K562 (cell line): ENCODE data around the gene TPCN1.

Experiments
- CBX5 ChIP-seq: IDR thresholded peaks from 2 replicates; pipeline ENCODE4 v1.6.1; 2014; ENCODE audit warnings: low read depth, borderline replicate concordance
- CCAR2 ChIP-seq: fragments of 200-400 bp; formaldehyde crosslinking; IDR thresholded peaks from 2 replicates; pipeline ENCODE4 v1.6.1; 2017; ENCODE audit warnings: mild to moderate bottlenecking, low read depth, low read length
- MAZ ChIP-seq, 2 experiments: fragments of 450-650 bp in 1 of 2; sonication (generic) in 1 of 2; formaldehyde crosslinking; IDR thresholded peaks in 1 of 2; conservative IDR thresholded peaks in 1 of 2; 2 replicates each; pipeline versions ENCODE4 v1.4.0 to v1.5.0; 2020; ENCODE audit warnings: mild to moderate bottlenecking in 1 of 2, missing genetic modification reagents in 1 of 2
- NFE2L1 ChIP-seq: fragments of 450-650 bp; IDR thresholded peaks from 2 replicates; pipeline ENCODE4 v1.6.1; 2016; ENCODE audit warnings: missing genetic modification characterization, low read depth, mild to moderate bottlenecking, missing compliant biosample characterization, moderate library complexity, borderline replicate concordance
- SMARCC2 ChIP-seq: fragments of 450-650 bp; IDR thresholded peaks from 2 replicates; pipeline ENCODE4 v1.6.1; 2017; ENCODE audit warnings: antibody characterized with exemption, moderate library complexity, mild to moderate bottlenecking, low read depth
- ZEB2 ChIP-seq: fragments of 450-650 bp; IDR thresholded peaks from 2 replicates; pipeline ENCODE4 v1.6.1; 2016
- ZKSCAN1 ChIP-seq: fragments of 150-350 bp; IDR thresholded peaks from 2 replicates; pipeline ENCODE4 v1.6.1; 2016; ENCODE audit warnings: low read depth, low read length
- TF ChIP-seq, protein P1 (sequence below): sonication (generic); formaldehyde crosslinking; IDR thresholded peaks from 2 replicates; pipeline ENCODE4 v1.5.0; 2020; ENCODE audit warnings: missing genetic modification reagents
- TF ChIP-seq, protein P2 (sequence below), 3 experiments: IDR thresholded peaks in 2 of 3; conservative IDR thresholded peaks in 1 of 3; 2 replicates each; pipeline ENCODE4 v1.5.1; 2011 to 2012; ENCODE audit warnings: low read length in 3 of 3, mild to moderate bottlenecking in 3 of 3, control low read depth in 2 of 3, improper control_type of control experiment in 1 of 3, inconsistent platforms in 1 of 3, low read depth in 1 of 3, mixed read lengths in 1 of 3, moderate library complexity in 1 of 3; ENCODE audit not compliant: insufficient read depth in 2 of 3
- TF ChIP-seq, protein P3 (sequence below): fragments of 450-650 bp; IDR thresholded peaks from 2 replicates; pipeline ENCODE4 v1.6.1; 2016

DNA sequence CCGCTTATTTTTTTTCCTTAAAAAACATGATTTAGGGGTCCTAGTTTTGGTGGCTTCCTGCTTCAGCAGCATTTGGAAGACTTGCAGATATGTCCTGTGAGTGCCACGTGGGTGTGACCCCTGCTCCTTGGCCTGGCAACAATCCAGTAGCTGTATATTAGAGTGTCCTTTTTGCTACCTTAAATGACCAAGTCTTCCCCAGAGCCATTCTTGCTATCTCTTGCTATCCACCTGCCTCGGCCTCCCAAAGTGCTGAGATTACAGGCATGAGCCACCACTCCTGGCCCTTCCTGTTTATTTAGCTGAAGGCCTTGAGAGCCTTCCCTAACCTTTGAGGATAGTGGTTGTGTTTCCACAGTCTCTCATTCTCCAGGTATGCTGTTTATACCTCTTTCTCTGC lies 17.0 kb downstream of the TPCN1 start:
- TF ChIP-seq NFE2L1 (tag), result no peak
- no peak for TF ChIP-seq CCAR2
- peak in 1 of 2 experiments; percentile 37; a peak in 1 of 4 replicates for TF ChIP-seq MAZ (CRISPR knock-in tag; conservative IDR thresholded peaks at IDR 0.05 in 1 of 2, IDR thresholded peaks at IDR 0.05 in 1 of 2)
- TF ChIP-seq, protein P1, sequence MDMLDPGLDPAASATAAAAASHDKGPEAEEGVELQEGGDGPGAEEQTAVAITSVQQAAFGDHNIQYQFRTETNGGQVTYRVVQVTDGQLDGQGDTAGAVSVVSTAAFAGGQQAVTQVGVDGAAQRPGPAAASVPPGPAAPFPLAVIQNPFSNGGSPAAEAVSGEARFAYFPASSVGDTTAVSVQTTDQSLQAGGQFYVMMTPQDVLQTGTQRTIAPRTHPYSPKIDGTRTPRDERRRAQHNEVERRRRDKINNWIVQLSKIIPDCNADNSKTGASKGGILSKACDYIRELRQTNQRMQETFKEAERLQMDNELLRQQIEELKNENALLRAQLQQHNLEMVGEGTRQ (CRISPR knock-in tag), result 0 out of 2 replicates have a peak, but pooled peaks have one; percentile 30
- TF ChIP-seq CBX5, result no peak
- TF ChIP-seq, protein P2, sequence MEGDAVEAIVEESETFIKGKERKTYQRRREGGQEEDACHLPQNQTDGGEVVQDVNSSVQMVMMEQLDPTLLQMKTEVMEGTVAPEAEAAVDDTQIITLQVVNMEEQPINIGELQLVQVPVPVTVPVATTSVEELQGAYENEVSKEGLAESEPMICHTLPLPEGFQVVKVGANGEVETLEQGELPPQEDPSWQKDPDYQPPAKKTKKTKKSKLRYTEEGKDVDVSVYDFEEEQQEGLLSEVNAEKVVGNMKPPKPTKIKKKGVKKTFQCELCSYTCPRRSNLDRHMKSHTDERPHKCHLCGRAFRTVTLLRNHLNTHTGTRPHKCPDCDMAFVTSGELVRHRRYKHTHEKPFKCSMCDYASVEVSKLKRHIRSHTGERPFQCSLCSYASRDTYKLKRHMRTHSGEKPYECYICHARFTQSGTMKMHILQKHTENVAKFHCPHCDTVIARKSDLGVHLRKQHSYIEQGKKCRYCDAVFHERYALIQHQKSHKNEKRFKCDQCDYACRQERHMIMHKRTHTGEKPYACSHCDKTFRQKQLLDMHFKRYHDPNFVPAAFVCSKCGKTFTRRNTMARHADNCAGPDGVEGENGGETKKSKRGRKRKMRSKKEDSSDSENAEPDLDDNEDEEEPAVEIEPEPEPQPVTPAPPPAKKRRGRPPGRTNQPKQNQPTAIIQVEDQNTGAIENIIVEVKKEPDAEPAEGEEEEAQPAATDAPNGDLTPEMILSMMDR (IDR thresholded peaks at IDR 0.05 in 2 of 3, conservative IDR thresholded peaks at IDR 0.05 in 1 of 3; ENCODE audit: insufficient read depth in 2 of 3, low read depth in 1 of 3, low read length in 3 of 3), result no peak
- TF ChIP-seq, protein P3, sequence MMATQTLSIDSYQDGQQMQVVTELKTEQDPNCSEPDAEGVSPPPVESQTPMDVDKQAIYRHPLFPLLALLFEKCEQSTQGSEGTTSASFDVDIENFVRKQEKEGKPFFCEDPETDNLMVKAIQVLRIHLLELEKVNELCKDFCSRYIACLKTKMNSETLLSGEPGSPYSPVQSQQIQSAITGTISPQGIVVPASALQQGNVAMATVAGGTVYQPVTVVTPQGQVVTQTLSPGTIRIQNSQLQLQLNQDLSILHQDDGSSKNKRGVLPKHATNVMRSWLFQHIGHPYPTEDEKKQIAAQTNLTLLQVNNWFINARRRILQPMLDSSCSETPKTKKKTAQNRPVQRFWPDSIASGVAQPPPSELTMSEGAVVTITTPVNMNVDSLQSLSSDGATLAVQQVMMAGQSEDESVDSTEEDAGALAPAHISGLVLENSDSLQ, result no peak
- no peak for TF ChIP-seq ZKSCAN1
- no peak; the same call in 1 of the 2 replicates for TF ChIP-seq SMARCC2
- TF ChIP-seq ZEB2, result peak; percentile 91
